Ramos (cell line): ENCODE data around the gene CIP2A.

Source experiments
- in situ Hi-C: fragments of 300-500 bp; cut with MboI; formaldehyde crosslinking; loops from one replicate; pipeline ENCODE4 v1.14.3; 2022; ENCODE audit warnings: low sequenced_read_pairs; ENCODE audit not compliant: unreplicated experiment

CIP2A gene

GRCh38 chr3:108513961-108514360 is 75.3 kb downstream of the CIP2A start:
- in situ Hi-C loops: no loop called here

GRCh38 chr3:108512671-108513070 is 76.6 kb downstream of the CIP2A start:
- in situ Hi-C loops: no loop called here

- in situ Hi-C loops: no loop called here
These were observed 77.7 kb downstream of the CIP2A start for GRCh38 chr3:108511490-108511889.

- in situ Hi-C loops: no loop called here
These were observed 78.2 kb downstream of the CIP2A start for GRCh38 chr3:108511055-108511454.

GRCh38 chr3:108510496-108510895 is 78.7 kb downstream of the CIP2A start, which contains the start of gene MYH15:
MYH15 (minus strand) TSS chr3:108510596; CDS start chr3:108510530, 66 bp downstream.
- in situ Hi-C loops: no loop called here

- in situ Hi-C loops: no loop called here
These were observed 79.4 kb downstream of the CIP2A start for GRCh38 chr3:108509871-108510270.

GRCh38 chr3:108509263-108509662 is 80.0 kb downstream of the CIP2A start:
- in situ Hi-C loops: no loop called here

- in situ Hi-C loops: no loop called here
These were observed 81.3 kb downstream of the CIP2A start for GRCh38 chr3:108507902-108508301.

- in situ Hi-C loops: no loop called here
These were observed 83.4 kb downstream of the CIP2A start for GRCh38 chr3:108505811-108506210.

- in situ Hi-C loops: no loop called here
These were observed 85.5 kb downstream of the CIP2A start for GRCh38 chr3:108503722-108504121.

- in situ Hi-C loops: no loop called here
These were observed 87.7 kb downstream of the CIP2A start for GRCh38 chr3:108501535-108501934.

GRCh38 chr3:108500728-108501127 is 88.5 kb downstream of the CIP2A start:
- in situ Hi-C loops: no loop called here
